Left lung (tissue), 10 donors: ENCODE data around the gene DEK. TPM values are rescaled to one million over a fixed set of nuclear protein-coding genes. Genes with fewer than 3 reads are reported as not detected.

Experiments used
- ATAC-seq: fragments of 200-7000 bp; cut with Tn5 transposase; one replicate; pipeline ENCODE4 v1.9.1; 2020; ENCODE audit warnings: moderate library complexity
- DNase-seq, 4 donors: peaks; one replicate each; pipeline ENCODE4 v3.0.0-alpha.2; 2013 to 2020
- H3K27ac ChIP-seq, 2 donors: fragments of 200-600 bp; sonication (generic) in 1 of 2; one replicate each; pipeline versions ENCODE4 v1.5.0 to v1.8.0; 2020 to 2021
- H3K27me3 ChIP-seq, 2 donors: fragments of 200-600 bp; sonication (generic) in 1 of 2; one replicate each; pipeline versions ENCODE4 v1.5.0 to v1.8.0; 2020 to 2021
- H3K36me3 ChIP-seq, 2 donors: fragments of 200-600 bp; sonication (generic) in 1 of 2; one replicate each; pipeline versions ENCODE4 v1.5.0 to v1.8.0; 2020 to 2021
- H3K4me1 ChIP-seq, 2 donors: fragments of 200-600 bp; one replicate each; pipeline ENCODE4 v1.8.0; 2021
- H3K4me3 ChIP-seq, 2 donors: fragments of 200-600 bp; sonication (generic) in 1 of 2; one replicate each; pipeline versions ENCODE4 v1.5.0 to v1.8.0; 2020 to 2021; ENCODE audit warnings: mild to moderate bottlenecking in 1 of 2
- H3K9me3 ChIP-seq, 2 donors: fragments of 200-600 bp; sonication (generic) in 1 of 2; one replicate each; pipeline versions ENCODE4 v1.5.0 to v1.8.0; 2020 to 2021
- CTCF ChIP-seq, 2 donors: fragments of 200-600 bp; sonication (generic) in 1 of 2; IDR thresholded peaks; one replicate each; pipeline versions ENCODE4 v1.5.0 to v1.8.0; 2021; ENCODE audit warnings: antibody characterized with exemption in 2 of 2
- intact Hi-C, 2 donors: fragments of 100-400 bp; cut with DNase I; formaldehyde crosslinking; loops; one replicate each; pipeline versions ENCODE4 v1.11.2 to v1.14.2; 2022
- polyA plus RNA-seq, 6 donors: library from polyadenylated mRNA; unstranded; fragments of 120-200 nt; gene quantifications; one replicate each; pipeline ENCODE4 v1.2.1, GENCODE V29; 2013; ENCODE audit not compliant: insufficient read length in 6 of 6
- total RNA-seq, 2 donors: library from RNA; stranded (reverse); fragmentation: NEBNext Ultra II Directional; extraction: Animal tissue kit (Norgen Biotek cat#: 25700); gene quantifications; one replicate each; pipeline ENCODE4 v1.2.1, GENCODE V29; 2021
- donor health status: DM: no; HTN: yes; CAD: no.
- donor health status: DM: no; HTN: no; CAD: no.

Gene DEK
- total and polyA plus RNA-seq, 8 donors, result 60.7 to 196 (median 167) TPM

- intact Hi-C loops, result no loop called here
- Histone ChIP-seq H3K4me3 (peak overlapping the region in 1 of 2 donors; percentile 26), H3K27me3 (peaks cover 47 to 73% of the 10 kb centered on the region in 2 donors), H3K27ac (no peak overlapping the region), H3K4me1 (peaks cover 5 to 8% of the 10 kb centered on the region in 2 donors), H3K9me3 (no peaks in the 10 kb centered on the region), H3K36me3 (no peaks in the 10 kb centered on the region)
- DNase-seq, result no peak
- TF ChIP-seq CTCF (IDR thresholded peaks at IDR 0.05), result no peak
- no peak for ATAC-seq
Observed at GRCh38 chr6:18276610-18277236, 12.4 kb upstream of the DEK start.

- no peak overlapping the region for H3K27ac ChIP-seq
- ATAC-seq, result no peak
- no peak overlapping the region for H3K4me3 ChIP-seq
- H3K4me1 ChIP-seq, result peaks cover 0 to 9% of the 10 kb centered on the region in 2 donors
- DNase-seq, result no peak
- peaks cover 0 to 2% of the 10 kb centered on the region in 2 donors for H3K9me3 ChIP-seq
- H3K36me3 ChIP-seq, result no peaks in the 10 kb centered on the region
- TF ChIP-seq CTCF (IDR thresholded peaks at IDR 0.05), result no peak
- intact Hi-C loops, result no loop called here
- peaks cover 0 to 8% of the 10 kb centered on the region in 2 donors for H3K27me3 ChIP-seq
Observed at GRCh38 chr6:18270216-18270615, 5.9 kb upstream of the DEK start.

GRCh38 chr6:18269717-18270116 lies 5.4 kb upstream of the DEK start:
- H3K4me3 ChIP-seq, result no peak overlapping the region
- no peak for ATAC-seq
- no peak for TF ChIP-seq CTCF (IDR thresholded peaks at IDR 0.05)
- H3K9me3 ChIP-seq, result peaks cover 0 to 2% of the 10 kb centered on the region in 2 donors
- DNase-seq, result no peak
- intact Hi-C loops, result no loop called here
- H3K27me3 ChIP-seq, result peaks cover 0 to 3% of the 10 kb centered on the region in 2 donors
- H3K4me1 ChIP-seq, result peaks cover 0 to 14% of the 10 kb centered on the region in 2 donors
- H3K36me3 ChIP-seq, result no peaks in the 10 kb centered on the region
- H3K27ac ChIP-seq, result no peak overlapping the region

GRCh38 chr6:18269253-18269652 lies 4.9 kb upstream of the DEK start:
- H3K9me3 ChIP-seq, result peaks cover 0 to 2% of the 10 kb centered on the region in 2 donors
- H3K4me1 ChIP-seq, result peaks cover 0 to 14% of the 10 kb centered on the region in 2 donors
- H3K27me3 ChIP-seq, result no peaks in the 10 kb centered on the region
- intact Hi-C loops, result no loop called here
- H3K27ac ChIP-seq, result no peak overlapping the region
- H3K4me3 ChIP-seq, result no peak overlapping the region
- no peak for TF ChIP-seq CTCF (IDR thresholded peaks at IDR 0.05)
- no peak for DNase-seq
- H3K36me3 ChIP-seq, result no peaks in the 10 kb centered on the region
- ATAC-seq, result no peak

GRCh38 chr6:18268066-18268465 lies 3.7 kb upstream of the DEK start:
- H3K4me1 ChIP-seq, result peaks cover 0 to 14% of the 10 kb centered on the region in 2 donors
- no peak overlapping the region for H3K27ac ChIP-seq
- H3K27me3 ChIP-seq, result no peaks in the 10 kb centered on the region
- ATAC-seq, result no peak
- no peak for TF ChIP-seq CTCF (IDR thresholded peaks at IDR 0.05)
- peaks cover 0 to 2% of the 10 kb centered on the region in 2 donors for H3K9me3 ChIP-seq
- H3K4me3 ChIP-seq, result no peak overlapping the region
- no peak for DNase-seq
- intact Hi-C loops, result no loop called here
- no peaks in the 10 kb centered on the region for H3K36me3 ChIP-seq
